Measurements from ENCODE around the gene ACOX3.

ACOX3 gene

DNA sequence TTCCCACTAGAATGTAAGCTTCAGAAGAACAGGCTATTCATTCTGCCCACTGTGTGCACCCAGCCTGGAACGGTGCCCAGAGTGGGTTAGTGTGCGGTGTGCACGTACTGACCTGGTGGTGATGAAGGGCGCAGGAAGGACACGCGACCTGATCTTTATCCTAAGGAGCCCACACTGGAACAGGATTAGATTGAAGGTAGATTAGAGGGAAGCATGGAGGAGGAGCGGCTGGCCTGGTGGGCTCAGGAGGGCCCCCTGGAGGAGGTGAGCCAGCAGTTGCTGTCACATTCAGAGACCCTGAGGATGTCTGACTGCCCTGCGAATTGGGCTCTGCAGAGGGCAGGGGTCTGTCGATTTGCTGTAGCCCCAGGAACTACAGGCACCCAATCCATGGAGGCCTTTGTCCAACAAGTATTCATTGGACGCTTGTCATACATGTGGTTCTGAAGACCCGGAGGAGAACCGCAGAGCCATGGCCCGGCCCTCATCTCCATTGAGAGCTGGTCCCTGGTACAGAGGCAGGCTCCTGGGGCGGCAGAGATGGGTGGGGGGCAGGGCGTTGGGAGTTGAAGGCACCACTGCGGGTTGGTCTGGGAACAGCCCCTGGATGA is 97.8 kb downstream of the ACOX3 start:
- no peak overlapping the region for H3K4me3 ChIP-seq (ENCODE audit: low read depth, low read length)
- no peak overlapping the region for H3K27ac ChIP-seq (ENCODE audit: extremely low read depth, low read depth, low read length)
- no peaks in the 10 kb centered on the region for H3K36me3 ChIP-seq (ENCODE audit: control insufficient read depth in 2 of 2, insufficient read depth in 1 of 2, low read length in 2 of 2)
- TF ChIP-seq MEIS1 (CRISPR knock-in tag; IDR thresholded peaks at IDR 0.05; ENCODE audit: borderline replicate concordance) (no peak), ZNF76 (tag by site-specific recombination; IDR thresholded peaks at IDR 0.05; ENCODE audit: borderline replicate concordance, low read depth) (no peak), ZNF121 (tag by site-specific recombination; IDR thresholded peaks at IDR 0.05) (no peak), ZNF529 (tag by site-specific recombination; IDR thresholded peaks at IDR 0.05; ENCODE audit: insufficient replicate concordance) (no peak), PRDM1 (tag by site-specific recombination; IDR thresholded peaks at IDR 0.05) (no peak), ZNF19 (tag by site-specific recombination; IDR thresholded peaks at IDR 0.05; ENCODE audit: low read depth) (no peak), ZNF140 (tag by site-specific recombination; IDR thresholded peaks at IDR 0.05) (no peak), ZFHX2 (tag by site-specific recombination; conservative IDR thresholded peaks at IDR 0.05) (no peak), ZNF776 (tag by site-specific recombination; IDR thresholded peaks at IDR 0.05; ENCODE audit: borderline replicate concordance) (no peak), ZNF768 (tag by site-specific recombination; IDR thresholded peaks at IDR 0.05) (no peak), ZNF133 (tag by site-specific recombination; IDR thresholded peaks at IDR 0.05) (no peak), ZNF16 (tag by site-specific recombination; IDR thresholded peaks at IDR 0.05; ENCODE audit: low read depth) (no peak)
- TF ChIP-seq, protein P1, sequence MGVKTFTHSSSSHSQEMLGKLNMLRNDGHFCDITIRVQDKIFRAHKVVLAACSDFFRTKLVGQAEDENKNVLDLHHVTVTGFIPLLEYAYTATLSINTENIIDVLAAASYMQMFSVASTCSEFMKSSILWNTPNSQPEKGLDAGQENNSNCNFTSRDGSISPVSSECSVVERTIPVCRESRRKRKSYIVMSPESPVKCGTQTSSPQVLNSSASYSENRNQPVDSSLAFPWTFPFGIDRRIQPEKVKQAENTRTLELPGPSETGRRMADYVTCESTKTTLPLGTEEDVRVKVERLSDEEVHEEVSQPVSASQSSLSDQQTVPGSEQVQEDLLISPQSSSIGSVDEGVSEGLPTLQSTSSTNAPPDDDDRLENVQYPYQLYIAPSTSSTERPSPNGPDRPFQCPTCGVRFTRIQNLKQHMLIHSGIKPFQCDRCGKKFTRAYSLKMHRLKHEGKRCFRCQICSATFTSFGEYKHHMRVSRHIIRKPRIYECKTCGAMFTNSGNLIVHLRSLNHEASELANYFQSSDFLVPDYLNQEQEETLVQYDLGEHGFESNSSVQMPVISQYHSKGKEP (tag by site-specific recombination; IDR thresholded peaks at IDR 0.05), result no peak
- TF ChIP-seq, protein P2, sequence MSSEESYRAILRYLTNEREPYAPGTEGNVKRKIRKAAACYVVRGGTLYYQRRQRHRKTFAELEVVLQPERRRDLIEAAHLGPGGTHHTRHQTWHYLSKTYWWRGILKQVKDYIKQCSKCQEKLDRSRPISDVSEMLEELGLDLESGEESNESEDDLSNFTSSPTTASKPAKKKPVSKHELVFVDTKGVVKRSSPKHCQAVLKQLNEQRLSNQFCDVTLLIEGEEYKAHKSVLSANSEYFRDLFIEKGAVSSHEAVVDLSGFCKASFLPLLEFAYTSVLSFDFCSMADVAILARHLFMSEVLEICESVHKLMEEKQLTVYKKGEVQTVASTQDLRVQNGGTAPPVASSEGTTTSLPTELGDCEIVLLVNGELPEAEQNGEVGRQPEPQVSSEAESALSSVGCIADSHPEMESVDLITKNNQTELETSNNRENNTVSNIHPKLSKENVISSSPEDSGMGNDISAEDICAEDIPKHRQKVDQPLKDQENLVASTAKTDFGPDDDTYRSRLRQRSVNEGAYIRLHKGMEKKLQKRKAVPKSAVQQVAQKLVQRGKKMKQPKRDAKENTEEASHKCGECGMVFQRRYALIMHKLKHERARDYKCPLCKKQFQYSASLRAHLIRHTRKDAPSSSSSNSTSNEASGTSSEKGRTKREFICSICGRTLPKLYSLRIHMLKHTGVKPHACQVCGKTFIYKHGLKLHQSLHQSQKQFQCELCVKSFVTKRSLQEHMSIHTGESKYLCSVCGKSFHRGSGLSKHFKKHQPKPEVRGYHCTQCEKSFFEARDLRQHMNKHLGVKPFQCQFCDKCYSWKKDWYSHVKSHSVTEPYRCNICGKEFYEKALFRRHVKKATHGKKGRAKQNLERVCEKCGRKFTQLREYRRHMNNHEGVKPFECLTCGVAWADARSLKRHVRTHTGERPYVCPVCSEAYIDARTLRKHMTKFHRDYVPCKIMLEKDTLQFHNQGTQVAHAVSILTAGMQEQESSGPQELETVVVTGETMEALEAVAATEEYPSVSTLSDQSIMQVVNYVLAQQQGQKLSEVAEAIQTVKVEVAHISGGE (tag by site-specific recombination; conservative IDR thresholded peaks at IDR 0.05; ENCODE audit: low read depth), result no peak
- TF ChIP-seq, protein P3, sequence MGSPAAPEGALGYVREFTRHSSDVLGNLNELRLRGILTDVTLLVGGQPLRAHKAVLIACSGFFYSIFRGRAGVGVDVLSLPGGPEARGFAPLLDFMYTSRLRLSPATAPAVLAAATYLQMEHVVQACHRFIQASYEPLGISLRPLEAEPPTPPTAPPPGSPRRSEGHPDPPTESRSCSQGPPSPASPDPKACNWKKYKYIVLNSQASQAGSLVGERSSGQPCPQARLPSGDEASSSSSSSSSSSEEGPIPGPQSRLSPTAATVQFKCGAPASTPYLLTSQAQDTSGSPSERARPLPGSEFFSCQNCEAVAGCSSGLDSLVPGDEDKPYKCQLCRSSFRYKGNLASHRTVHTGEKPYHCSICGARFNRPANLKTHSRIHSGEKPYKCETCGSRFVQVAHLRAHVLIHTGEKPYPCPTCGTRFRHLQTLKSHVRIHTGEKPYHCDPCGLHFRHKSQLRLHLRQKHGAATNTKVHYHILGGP (tag by site-specific recombination; IDR thresholded peaks at IDR 0.05), result no peak
- H3K4me1 ChIP-seq (ENCODE audit: control insufficient read depth, insufficient read depth, low read length), result no peaks in the 10 kb centered on the region
- CTCF ChIA-PET, result interaction anchor here (0.6 to 1.9 kb wide), 4 partner anchors 75 to 1538 kb away, joined by 3 to 7 read pairs (median 3); no protein-coding TSS in a partner anchor
- no peaks in the 10 kb centered on the region for H3K9me3 ChIP-seq (ENCODE audit: control insufficient read depth, insufficient read depth, low read depth, low read length)
- POLR2A ChIA-PET, result no interaction called here

DNA sequence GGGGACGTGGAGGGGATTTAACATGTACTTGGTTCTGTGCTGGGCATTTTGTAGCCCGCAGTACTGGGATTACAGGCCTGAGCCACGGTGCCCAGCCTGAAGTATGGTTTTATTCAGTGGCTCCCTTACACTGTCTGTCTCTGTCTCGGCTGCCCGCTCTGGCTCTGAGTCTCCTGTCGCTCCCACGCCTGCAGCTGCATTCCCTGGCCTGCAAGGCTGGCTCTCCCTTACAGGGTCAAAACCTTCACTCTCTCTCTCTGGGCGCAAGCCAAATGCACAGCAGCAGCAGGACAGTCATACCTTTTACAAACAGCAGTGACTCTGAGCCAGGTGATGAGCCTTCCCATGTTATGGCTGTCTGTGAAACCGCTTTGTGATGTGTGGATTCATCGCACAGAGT is 98.8 kb downstream of the ACOX3 start:
- Histone ChIP-seq H3K4me3 (ENCODE audit: low read depth, low read length) (no peak overlapping the region), H3K27ac (ENCODE audit: extremely low read depth, low read depth, low read length) (no peak overlapping the region), H3K4me1 (ENCODE audit: control insufficient read depth, insufficient read depth, low read length) (no peaks in the 10 kb centered on the region), H3K36me3 (ENCODE audit: control insufficient read depth in 2 of 2, insufficient read depth in 1 of 2, low read length in 2 of 2) (no peaks in the 10 kb centered on the region), H3K9me3 (ENCODE audit: control insufficient read depth, insufficient read depth, low read depth, low read length) (no peaks in the 10 kb centered on the region)
- CTCF ChIA-PET, result interaction anchor here (0.7 to 1.9 kb wide), 4 partner anchors 38 to 99 kb away, joined by 3 to 7 read pairs (median 3); no protein-coding TSS in a partner anchor
- POLR2A ChIA-PET, result no interaction called here
- TF ChIP-seq KLF10 (tag by site-specific recombination; IDR thresholded peaks at IDR 0.05) (no peak), ZNF2 (tag by site-specific recombination; IDR thresholded peaks at IDR 0.05) (no peak), ZNF114 (tag by site-specific recombination; IDR thresholded peaks at IDR 0.05) (no peak), ZNF19 (tag by site-specific recombination; IDR thresholded peaks at IDR 0.05; ENCODE audit: low read depth) (no peak), ZNF292 (tag by site-specific recombination; IDR thresholded peaks at IDR 0.05; ENCODE audit: borderline replicate concordance, low read depth) (no peak), ZNF416 (tag by site-specific recombination; IDR thresholded peaks at IDR 0.05) (no peak), ZFP41 (tag by site-specific recombination; IDR thresholded peaks at IDR 0.05; ENCODE audit: borderline replicate concordance) (no peak), ZNF112 (tag by site-specific recombination; IDR thresholded peaks at IDR 0.05) (no peak), ZNF623 (tag by site-specific recombination; IDR thresholded peaks at IDR 0.05) (no peak), BCL11A (tag by site-specific recombination; IDR thresholded peaks at IDR 0.05; ENCODE audit: low read depth) (no peak)
- TF ChIP-seq, protein P4, sequence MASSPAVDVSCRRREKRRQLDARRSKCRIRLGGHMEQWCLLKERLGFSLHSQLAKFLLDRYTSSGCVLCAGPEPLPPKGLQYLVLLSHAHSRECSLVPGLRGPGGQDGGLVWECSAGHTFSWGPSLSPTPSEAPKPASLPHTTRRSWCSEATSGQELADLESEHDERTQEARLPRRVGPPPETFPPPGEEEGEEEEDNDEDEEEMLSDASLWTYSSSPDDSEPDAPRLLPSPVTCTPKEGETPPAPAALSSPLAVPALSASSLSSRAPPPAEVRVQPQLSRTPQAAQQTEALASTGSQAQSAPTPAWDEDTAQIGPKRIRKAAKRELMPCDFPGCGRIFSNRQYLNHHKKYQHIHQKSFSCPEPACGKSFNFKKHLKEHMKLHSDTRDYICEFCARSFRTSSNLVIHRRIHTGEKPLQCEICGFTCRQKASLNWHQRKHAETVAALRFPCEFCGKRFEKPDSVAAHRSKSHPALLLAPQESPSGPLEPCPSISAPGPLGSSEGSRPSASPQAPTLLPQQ (tag by site-specific recombination; IDR thresholded peaks at IDR 0.05), result no peak
- TF ChIP-seq, protein P5, sequence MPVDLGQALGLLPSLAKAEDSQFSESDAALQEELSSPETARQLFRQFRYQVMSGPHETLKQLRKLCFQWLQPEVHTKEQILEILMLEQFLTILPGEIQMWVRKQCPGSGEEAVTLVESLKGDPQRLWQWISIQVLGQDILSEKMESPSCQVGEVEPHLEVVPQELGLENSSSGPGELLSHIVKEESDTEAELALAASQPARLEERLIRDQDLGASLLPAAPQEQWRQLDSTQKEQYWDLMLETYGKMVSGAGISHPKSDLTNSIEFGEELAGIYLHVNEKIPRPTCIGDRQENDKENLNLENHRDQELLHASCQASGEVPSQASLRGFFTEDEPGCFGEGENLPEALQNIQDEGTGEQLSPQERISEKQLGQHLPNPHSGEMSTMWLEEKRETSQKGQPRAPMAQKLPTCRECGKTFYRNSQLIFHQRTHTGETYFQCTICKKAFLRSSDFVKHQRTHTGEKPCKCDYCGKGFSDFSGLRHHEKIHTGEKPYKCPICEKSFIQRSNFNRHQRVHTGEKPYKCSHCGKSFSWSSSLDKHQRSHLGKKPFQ (tag by site-specific recombination; IDR thresholded peaks at IDR 0.05), result no peak
